ENCODE measurements around the gene GABRB1. TPM values are rescaled to one million over a fixed set of nuclear protein-coding genes. Genes with fewer than 3 reads are reported as not detected.

GABRB1 gene
- total RNA-seq, 1 experiment from 2014 or later: not detected

GRCh38 chr4:47217884-47218283 lies 186.5 kb downstream of the GABRB1 start:
- H4K20me1 ChIP-seq (ENCODE audit: low read length): no peaks in the 10 kb centered on the region
- H3K27me3 ChIP-seq (ENCODE audit: low read length): peaks cover 18% of the 10 kb centered on the region; the same call in 1 of the 2 replicates
- no peaks in the 10 kb centered on the region for H3K36me3 ChIP-seq (ENCODE audit: low read depth, low read length)
- no peaks in the 10 kb centered on the region for H3F3A ChIP-seq (ENCODE audit: low read length, unreplicated experiment)
- H3K4me3 ChIP-seq (ENCODE audit: low read length): no peak overlapping the region
- H3K9me3 ChIP-seq (ENCODE audit: low read length): no peaks in the 10 kb centered on the region
- H3K9ac ChIP-seq (ENCODE audit: low read length): no peak overlapping the region
- H3K4me1 ChIP-seq (ENCODE audit: insufficient read depth, low read length): no peaks in the 10 kb centered on the region
- ChIA-PET CTCF (no interaction called here), POLR2A (ENCODE audit: unreplicated experiment) (no interaction called here)
- no peaks in the 10 kb centered on the region for H3K79me2 ChIP-seq (ENCODE audit: low read length)
- ATAC-seq (no peak), DNase-seq (no peak)
- no TSS peak for BruUV-seq (replicated peaks)
- intact Hi-C loops (cut with micrococcal nuclease): no loop called here
- no peak overlapping the region for H2AFZ ChIP-seq (ENCODE audit: low read length)
- TF ChIP-seq CTCF (conservative IDR thresholded peaks at IDR 0.05; ENCODE audit: low read depth, low read length) (no peak), EZH2phosphoT487 (IDR thresholded peaks at IDR 0.05; ENCODE audit: borderline replicate concordance, low read length) (no peak), EZH2 (IDR thresholded peaks at IDR 0.05; ENCODE audit: low read length, unreplicated experiment) (no peak)
- no peak overlapping the region for H3K27ac ChIP-seq (ENCODE audit: low read length)
- no peak overlapping the region for H3K4me2 ChIP-seq (ENCODE audit: low read length)
- H3K9me2 ChIP-seq (replicated peaks; ENCODE audit: low read length): no peaks in the 10 kb centered on the region

GRCh38 chr4:47218631-47219030 lies 187.3 kb downstream of the GABRB1 start:
- H3K9me3 ChIP-seq (ENCODE audit: low read length): no peaks in the 10 kb centered on the region
- no peaks in the 10 kb centered on the region for H3F3A ChIP-seq (ENCODE audit: low read length, unreplicated experiment)
- H3K27ac ChIP-seq (ENCODE audit: low read length): no peak overlapping the region
- no peak overlapping the region for H3K4me2 ChIP-seq (ENCODE audit: low read length)
- TF ChIP-seq EZH2 (IDR thresholded peaks at IDR 0.05; ENCODE audit: low read length, unreplicated experiment): no peak
- no peak for TF ChIP-seq CTCF (conservative IDR thresholded peaks at IDR 0.05; ENCODE audit: low read depth, low read length)
- no peaks in the 10 kb centered on the region for H3K36me3 ChIP-seq (ENCODE audit: low read depth, low read length)
- H3K9me2 ChIP-seq (replicated peaks; ENCODE audit: low read length): no peaks in the 10 kb centered on the region
- POLR2A ChIA-PET (ENCODE audit: unreplicated experiment): no interaction called here
- no peak for DNase-seq
- CTCF ChIA-PET: no interaction called here
- H3K27me3 ChIP-seq (ENCODE audit: low read length): peaks cover 18% of the 10 kb centered on the region; the same call in 1 of the 2 replicates
- H3K4me3 ChIP-seq (ENCODE audit: low read length): no peak overlapping the region
- intact Hi-C loops (cut with micrococcal nuclease): no loop called here
- no peak overlapping the region for H3K9ac ChIP-seq (ENCODE audit: low read length)
- H3K4me1 ChIP-seq (ENCODE audit: insufficient read depth, low read length): no peaks in the 10 kb centered on the region
- no peaks in the 10 kb centered on the region for H3K79me2 ChIP-seq (ENCODE audit: low read length)
- ATAC-seq: no peak
- no peaks in the 10 kb centered on the region for H4K20me1 ChIP-seq (ENCODE audit: low read length)
- no TSS peak for BruUV-seq (replicated peaks)
- no peak overlapping the region for H2AFZ ChIP-seq (ENCODE audit: low read length)

GRCh38 chr4:47219586-47219985 lies 188.2 kb downstream of the GABRB1 start:
- no peak overlapping the region for H2AFZ ChIP-seq (ENCODE audit: low read length)
- ChIA-PET POLR2A (ENCODE audit: unreplicated experiment) (no interaction called here), CTCF (no interaction called here)
- H3K9ac ChIP-seq (ENCODE audit: low read length): no peak overlapping the region
- no peak overlapping the region for H3K27ac ChIP-seq (ENCODE audit: low read length)
- peaks cover 18% of the 10 kb centered on the region; the same call in 1 of the 2 replicates for H3K27me3 ChIP-seq (ENCODE audit: low read length)
- no peak for DNase-seq
- H3F3A ChIP-seq (ENCODE audit: low read length, unreplicated experiment): no peaks in the 10 kb centered on the region
- no peak overlapping the region for H3K4me2 ChIP-seq (ENCODE audit: low read length)
- intact Hi-C loops (cut with micrococcal nuclease): no loop called here
- no peaks in the 10 kb centered on the region for H4K20me1 ChIP-seq (ENCODE audit: low read length)
- TF ChIP-seq EZH2 (IDR thresholded peaks at IDR 0.05; ENCODE audit: low read length, unreplicated experiment) (no peak), EZH2phosphoT487 (IDR thresholded peaks at IDR 0.05; ENCODE audit: borderline replicate concordance, low read length) (no peak), CTCF (conservative IDR thresholded peaks at IDR 0.05; ENCODE audit: low read depth, low read length) (no peak)
- no peaks in the 10 kb centered on the region for H3K9me3 ChIP-seq (ENCODE audit: low read length)
- H3K79me2 ChIP-seq (ENCODE audit: low read length): no peaks in the 10 kb centered on the region
- BruUV-seq (replicated peaks): no TSS peak
- no peak overlapping the region for H3K4me3 ChIP-seq (ENCODE audit: low read length)
- H3K36me3 ChIP-seq (ENCODE audit: low read depth, low read length): no peaks in the 10 kb centered on the region
- H3K9me2 ChIP-seq (replicated peaks; ENCODE audit: low read length): no peaks in the 10 kb centered on the region
- no peaks in the 10 kb centered on the region for H3K4me1 ChIP-seq (ENCODE audit: insufficient read depth, low read length)
- ATAC-seq: no peak
